ENCODE data around the gene GALNTL6. TPM values are rescaled to one million over a fixed set of nuclear protein-coding genes. Genes with fewer than 3 reads are reported as not detected.

GALNTL6 gene
- total RNA-seq, 4 donors from 2014 or later = 0.30 to 1.3 (median 0.60) TPM

DNA sequence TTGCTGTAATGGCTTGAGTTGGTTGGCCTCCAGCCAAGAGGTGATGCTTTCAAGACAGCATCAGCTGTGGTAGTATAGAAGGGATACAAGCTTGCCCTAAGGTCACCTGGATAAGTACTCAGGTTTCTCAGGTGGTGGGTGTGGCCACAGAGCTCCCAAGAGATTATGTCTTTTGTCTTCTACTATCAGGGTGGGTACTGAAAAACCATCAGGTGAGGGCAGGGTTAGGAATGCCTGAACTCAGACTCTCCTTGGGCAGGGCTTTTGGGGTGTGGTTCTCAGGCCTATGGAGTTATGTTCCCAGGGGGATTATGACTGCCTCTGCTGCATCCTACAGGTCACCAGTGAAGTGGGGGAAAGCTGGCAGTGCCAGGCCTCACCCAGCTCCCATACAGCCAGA, 700.8 kb downstream of the GALNTL6 start:
- H3K4me3 ChIP-seq (ENCODE audit: low read depth, poor library complexity, severe bottlenecking) = no peak overlapping the region
- no peak for TF ChIP-seq POLR2A (IDR thresholded peaks at IDR 0.05)
- DNase-seq (ENCODE audit: low spot score in 2 of 2) = no peak
- intact Hi-C loops (cut with DNase I; ENCODE audit: low total_unique reads) = no loop called here

GRCh38 chr4:172514801-172515200, 701.6 kb downstream of the GALNTL6 start:
- H3K4me3 ChIP-seq (ENCODE audit: low read depth, poor library complexity, severe bottlenecking) = no peak overlapping the region
- TF ChIP-seq POLR2A (IDR thresholded peaks at IDR 0.05) (no peak), CTCF (IDR thresholded peaks at IDR 0.05) (no peak)
- DNase-seq (ENCODE audit: low spot score in 2 of 2) = no peak
- intact Hi-C loops (cut with DNase I; ENCODE audit: low total_unique reads) = no loop called here

- 67 to 75% methylated on average over 7 of the region's 7 CpGs for WGBS, 2 donors
- no peak for TF ChIP-seq POLR2A (IDR thresholded peaks at IDR 0.05)
- TF ChIP-seq CTCF (IDR thresholded peaks at IDR 0.05) = no peak
- no peak overlapping the region for H3K4me3 ChIP-seq (ENCODE audit: low read depth, poor library complexity, severe bottlenecking)
- no peak for DNase-seq (ENCODE audit: low spot score in 2 of 2)
- intact Hi-C loops (cut with DNase I; ENCODE audit: low total_unique reads) = no loop called here
Observed at GRCh38 chr4:172515266-172515879, 702.2 kb downstream of the GALNTL6 start.

DNA sequence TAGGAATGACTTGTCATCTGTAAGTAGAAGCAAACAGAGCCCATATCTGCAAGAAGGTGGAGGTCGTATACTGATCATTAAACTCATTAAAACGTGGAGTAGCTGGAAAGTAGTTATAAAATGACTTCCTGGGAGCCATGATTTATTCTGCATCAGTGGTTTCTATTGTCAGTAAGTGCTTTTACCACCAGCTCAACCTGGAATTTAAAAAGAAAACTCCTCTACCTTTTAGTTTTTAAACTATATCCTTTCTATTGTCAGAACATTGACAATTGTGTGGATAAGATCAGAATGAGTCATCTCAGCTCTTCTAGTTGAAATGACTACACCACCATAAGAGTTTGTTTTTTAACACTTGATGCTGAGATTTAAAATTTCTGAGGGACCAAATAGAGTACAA, 704.2 kb downstream of the GALNTL6 start:
- intact Hi-C loops (cut with DNase I; ENCODE audit: low total_unique reads) = no loop called here
- WGBS, 2 donors = 39 to 42% methylated on average over 2 of the region's 2 CpGs
- DNase-seq (ENCODE audit: low spot score in 2 of 2) = no peak
- TF ChIP-seq CTCF (IDR thresholded peaks at IDR 0.05) (no peak), POLR2A (IDR thresholded peaks at IDR 0.05) (no peak)
- no peak overlapping the region for H3K4me3 ChIP-seq (ENCODE audit: low read depth, poor library complexity, severe bottlenecking)

GRCh38 chr4:172521248-172521647, 708.0 kb downstream of the GALNTL6 start:
- 33 to 37% methylated on average over 1 of the region's 1 CpG for WGBS, 2 donors

GRCh38 chr4:172521680-172522079, 708.5 kb downstream of the GALNTL6 start:
- TF ChIP-seq POLR2A (IDR thresholded peaks at IDR 0.05) (no peak), CTCF (IDR thresholded peaks at IDR 0.05) (no peak)
- DNase-seq (ENCODE audit: low spot score in 2 of 2) = no peak
- H3K4me3 ChIP-seq (ENCODE audit: low read depth, poor library complexity, severe bottlenecking) = no peak overlapping the region
- 81 to 82% methylated on average over 1 of the region's 1 CpG for whole genome bisulfite sequencing, 2 donors
- intact Hi-C loops (cut with DNase I; ENCODE audit: low total_unique reads) = no loop called here

More at GRCh38 chr4:172521248-172521647, 708.0 kb downstream of the GALNTL6 start:
- no peak for DNase-seq (ENCODE audit: low spot score in 2 of 2)
- no peak overlapping the region for H3K4me3 ChIP-seq (ENCODE audit: low read depth, poor library complexity, severe bottlenecking)
- intact Hi-C loops (cut with DNase I; ENCODE audit: low total_unique reads) = no loop called here
- TF ChIP-seq POLR2A (IDR thresholded peaks at IDR 0.05) (no peak), CTCF (IDR thresholded peaks at IDR 0.05) (no peak)

Measured in lower leg skin (tissue), 4 donors.